Measurements from ENCODE around the gene CDKAL1.

Gene CDKAL1

GRCh38 chr6:20838113-20838512, 303.9 kb downstream of the CDKAL1 start:
- Histone ChIP-seq H3K9me3 (no peaks in the 10 kb centered on the region), H3K27me3 (no peaks in the 10 kb centered on the region), H3K4me3 (ENCODE audit: low read depth, low read length) (no peak overlapping the region), H3K36me3 (no peaks in the 10 kb centered on the region), H3K4me1 (no peaks in the 10 kb centered on the region)
- DNase-seq: no peak
- no peak for TF ChIP-seq CTCF (IDR thresholded peaks at IDR 0.05; ENCODE audit: low read depth, low read length)

GRCh38 chr6:20839630-20840029, 305.4 kb downstream of the CDKAL1 start:
- no peaks in the 10 kb centered on the region for H3K27me3 ChIP-seq
- no peaks in the 10 kb centered on the region for H3K36me3 ChIP-seq
- peak; percentile 44 for TF ChIP-seq CTCF (IDR thresholded peaks at IDR 0.05; ENCODE audit: low read depth, low read length)
- DNase-seq: no peak
- H3K4me1 ChIP-seq: no peaks in the 10 kb centered on the region
- H3K4me3 ChIP-seq (ENCODE audit: low read depth, low read length): no peak overlapping the region
- H3K9me3 ChIP-seq: no peaks in the 10 kb centered on the region

GRCh38 chr6:20840675-20841074, 306.4 kb downstream of the CDKAL1 start:
- no peak for TF ChIP-seq CTCF (IDR thresholded peaks at IDR 0.05; ENCODE audit: low read depth, low read length)
- Histone ChIP-seq H3K4me3 (ENCODE audit: low read depth, low read length) (no peak overlapping the region), H3K4me1 (no peaks in the 10 kb centered on the region), H3K27me3 (no peaks in the 10 kb centered on the region), H3K9me3 (no peaks in the 10 kb centered on the region), H3K36me3 (no peaks in the 10 kb centered on the region)
- DNase-seq: no peak

- TF ChIP-seq CTCF (IDR thresholded peaks at IDR 0.05; ENCODE audit: low read depth, low read length): no peak
- H3K9me3 ChIP-seq: no peaks in the 10 kb centered on the region
- H3K36me3 ChIP-seq: no peaks in the 10 kb centered on the region
- H3K4me1 ChIP-seq: 0 out of 2 replicates have a peak, but pooled peaks cover 7% of the 10 kb centered on the region
- DNase-seq: no peak
- H3K4me3 ChIP-seq (ENCODE audit: low read depth, low read length): no peak overlapping the region
- no peaks in the 10 kb centered on the region for H3K27me3 ChIP-seq
Measured at GRCh38 chr6:20841806-20842205, 307.5 kb downstream of the CDKAL1 start.

- no peak for TF ChIP-seq CTCF (IDR thresholded peaks at IDR 0.05; ENCODE audit: low read depth, low read length)
- no peak for DNase-seq
- no peaks in the 10 kb centered on the region for H3K36me3 ChIP-seq
- H3K4me3 ChIP-seq (ENCODE audit: low read depth, low read length): no peak overlapping the region
- H3K27me3 ChIP-seq: no peaks in the 10 kb centered on the region
- H3K9me3 ChIP-seq: no peaks in the 10 kb centered on the region
- peaks cover 7% of the 10 kb centered on the region; the same call in 1 of the 2 replicates for H3K4me1 ChIP-seq
Measured at GRCh38 chr6:20845592-20845991, 311.3 kb downstream of the CDKAL1 start.

- H3K9me3 ChIP-seq: no peaks in the 10 kb centered on the region
- peak; percentile 36 for DNase-seq
- H3K4me3 ChIP-seq (ENCODE audit: low read depth, low read length): no peak overlapping the region
- H3K27me3 ChIP-seq: no peaks in the 10 kb centered on the region
- H3K36me3 ChIP-seq: no peaks in the 10 kb centered on the region
- peaks cover 11% of the 10 kb centered on the region for H3K4me1 ChIP-seq
- no peak for TF ChIP-seq CTCF (IDR thresholded peaks at IDR 0.05; ENCODE audit: low read depth, low read length)
Measured at GRCh38 chr6:20846602-20847028, 312.4 kb downstream of the CDKAL1 start.

All from BE2C (cell line).